Retinal pigment epithelial cell (primary cell): ENCODE measurements around the gene TBC1D4.

Experiments used
- DNase-seq: peaks from one replicate; pipeline ENCODE4 v3.0.0-alpha.2; 2010; ENCODE audit warnings: low read depth
- H3K4me3 ChIP-seq: 2 replicates; pipeline ENCODE4 v1.5.1; 2011; ENCODE audit warnings: mild to moderate bottlenecking, low read length, control low read depth, moderate library complexity
- CTCF ChIP-seq: conservative IDR thresholded peaks from 2 replicates; pipeline ENCODE4 v1.5.1; 2011; ENCODE audit warnings: low read depth, low read length, control low read depth, inconsistent platforms

The TBC1D4 gene

GRCh38 chr13:75319254-75319653 lies 162.7 kb downstream of the TBC1D4 start:
- no peak overlapping the region for H3K4me3 ChIP-seq
- TF ChIP-seq CTCF, result no peak
- DNase-seq, result no peak

- H3K4me3 ChIP-seq, result no peak overlapping the region
- no peak for TF ChIP-seq CTCF
- no peak for DNase-seq
These were observed 163.7 kb downstream of the TBC1D4 start for GRCh38 chr13:75318138-75318833.

- no peak overlapping the region for H3K4me3 ChIP-seq
- TF ChIP-seq CTCF, result no peak
- DNase-seq, result no peak
These were observed 165.5 kb downstream of the TBC1D4 start for GRCh38 chr13:75316427-75316826.

- no peak overlapping the region for H3K4me3 ChIP-seq
- no peak for TF ChIP-seq CTCF
- DNase-seq, result no peak
These were observed 169.0 kb downstream of the TBC1D4 start for GRCh38 chr13:75312884-75313520.

- no peak for TF ChIP-seq CTCF
- DNase-seq, result no peak
- H3K4me3 ChIP-seq, result no peak overlapping the region
These were observed 171.9 kb downstream of the TBC1D4 start for GRCh38 chr13:75309981-75310580.

- no peak overlapping the region for H3K4me3 ChIP-seq
- no peak for DNase-seq
- no peak for TF ChIP-seq CTCF
These were observed 173.7 kb downstream of the TBC1D4 start for GRCh38 chr13:75308222-75308621.
